ENCODE results near the gene TSPAN16.
"Not testable (repeated sequence)": the region's sequence is repeated elsewhere in the genome, so short reads cannot be mapped to it uniquely, and the experiment has no call there.

The TSPAN16 gene

DNA sequence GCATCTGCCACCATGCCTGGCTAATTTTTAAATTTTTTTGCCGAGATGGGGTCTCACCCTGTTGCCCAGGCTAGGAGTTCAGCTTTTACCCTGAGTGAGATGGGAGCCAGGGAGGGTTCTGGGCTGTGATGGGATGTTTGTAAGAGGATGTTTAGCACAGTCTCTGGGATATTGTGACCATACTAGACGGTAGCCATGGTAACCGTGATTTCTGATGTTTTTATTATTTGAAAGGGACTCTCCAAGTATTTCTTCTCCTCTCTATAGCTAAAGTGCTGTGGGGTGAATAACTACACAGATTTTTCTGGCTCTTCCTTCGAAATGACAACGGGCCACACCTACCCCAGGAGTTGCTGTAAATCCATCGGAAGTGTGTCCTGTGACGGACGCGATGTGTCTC lies 10.4 kb downstream of the TSPAN16 start:
- no peak for DNase-seq (ENCODE audit: low read depth in 2 of 2)

GRCh38 chr19:11320278-11320995 lies 24.5 kb downstream of the TSPAN16 start:
- not testable (repeated sequence) for DNase-seq (ENCODE audit: low read depth in 2 of 2)

- no peak for DNase-seq (ENCODE audit: low read depth in 2 of 2)
Observed at GRCh38 chr19:11321191-11322126, 25.5 kb downstream of the TSPAN16 start.

DNA sequence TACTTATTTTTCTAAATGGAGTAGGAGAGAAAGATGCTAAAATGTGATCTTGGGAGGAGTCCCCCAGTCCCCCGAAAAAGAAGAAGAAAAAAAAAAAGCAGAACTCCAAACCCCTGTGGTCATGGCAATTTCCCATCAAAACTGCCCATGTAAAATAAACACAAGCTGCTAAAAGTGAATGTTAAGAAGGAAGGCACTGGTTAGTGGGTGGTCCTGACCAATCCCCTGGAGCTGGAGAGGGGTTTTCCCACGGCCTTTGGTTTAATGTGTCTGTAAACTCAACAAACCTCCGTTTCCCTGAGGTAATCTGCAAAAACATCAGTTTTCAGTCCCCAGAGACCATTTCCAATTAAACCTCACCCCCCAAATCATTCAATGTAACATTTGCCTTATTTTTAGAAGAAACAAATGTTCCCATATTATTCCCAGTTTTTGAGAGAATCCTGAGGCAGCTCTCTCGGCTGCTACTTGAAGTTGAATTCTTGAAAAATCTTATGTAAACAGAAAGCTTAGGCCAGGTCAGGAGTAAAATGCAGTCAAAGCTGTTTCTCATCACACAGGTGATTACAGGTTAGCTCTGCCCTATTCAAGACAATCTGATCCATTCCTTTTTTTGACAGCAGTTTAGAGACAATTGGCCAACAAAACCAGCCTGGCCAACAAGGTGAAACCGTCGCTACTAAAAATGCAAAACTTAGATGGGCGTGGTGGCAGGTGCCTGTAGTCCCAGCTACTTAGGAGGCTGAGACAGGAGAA lies 26.5 kb downstream of the TSPAN16 start:
- no peak for DNase-seq (ENCODE audit: low read depth in 2 of 2)

DNA sequence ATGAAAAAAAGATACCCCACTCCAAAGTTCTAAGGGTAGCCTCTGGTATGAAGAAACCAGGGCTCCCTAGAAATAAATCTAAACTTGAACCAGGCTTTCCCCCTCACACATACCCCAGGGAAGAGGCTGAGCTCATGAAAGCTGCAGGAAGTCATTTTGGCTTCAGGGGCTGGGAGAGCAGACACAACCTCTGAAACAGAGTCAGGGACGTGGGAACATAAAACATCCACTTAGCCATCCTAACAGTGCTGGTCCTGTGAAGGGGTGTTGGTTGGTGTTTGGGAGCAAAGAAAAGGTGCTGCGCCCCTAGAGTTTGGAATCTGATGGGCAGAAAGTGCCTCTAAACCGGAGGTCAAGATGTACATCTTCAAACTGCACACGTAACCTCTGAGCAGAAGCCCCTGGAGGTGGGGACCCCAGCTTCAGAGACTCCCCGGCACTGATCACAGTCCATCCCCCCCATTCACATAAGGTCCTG lies 27.7 kb downstream of the TSPAN16 start:
- DNase-seq (ENCODE audit: low read depth in 2 of 2), result no peak

GRCh38 chr19:11324079-11324661 lies 28.2 kb downstream of the TSPAN16 start:
- no peak for DNase-seq (ENCODE audit: low read depth in 2 of 2)

GRCh38 chr19:11324748-11325389 lies 28.9 kb downstream of the TSPAN16 start:
- DNase-seq (ENCODE audit: low read depth in 2 of 2), result no peak

GRCh38 chr19:11325544-11325943 lies 29.6 kb downstream of the TSPAN16 start:
- DNase-seq (ENCODE audit: low read depth in 2 of 2), result no peak

DNA sequence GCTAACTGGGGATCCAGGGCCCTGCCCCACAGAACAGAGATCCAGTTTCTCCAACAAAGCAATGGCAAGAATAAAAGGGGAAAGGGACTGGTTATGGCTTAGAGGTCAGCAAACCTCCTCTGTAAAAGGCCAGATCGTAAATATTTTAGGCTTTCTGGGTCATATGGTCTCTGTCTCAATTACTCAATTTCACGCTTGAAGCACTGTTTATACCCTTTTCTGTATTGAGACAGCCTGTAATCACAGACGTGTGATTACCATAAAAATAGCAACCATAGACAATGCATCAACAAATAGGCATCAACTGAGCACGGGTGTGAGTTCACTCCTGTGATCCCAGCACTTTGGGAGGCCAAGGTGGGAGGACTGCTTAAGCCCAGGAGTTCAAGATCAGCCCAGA lies 34.2 kb downstream of the TSPAN16 start:
- DNase-seq (ENCODE audit: low read depth in 2 of 2), result no peak

DNA sequence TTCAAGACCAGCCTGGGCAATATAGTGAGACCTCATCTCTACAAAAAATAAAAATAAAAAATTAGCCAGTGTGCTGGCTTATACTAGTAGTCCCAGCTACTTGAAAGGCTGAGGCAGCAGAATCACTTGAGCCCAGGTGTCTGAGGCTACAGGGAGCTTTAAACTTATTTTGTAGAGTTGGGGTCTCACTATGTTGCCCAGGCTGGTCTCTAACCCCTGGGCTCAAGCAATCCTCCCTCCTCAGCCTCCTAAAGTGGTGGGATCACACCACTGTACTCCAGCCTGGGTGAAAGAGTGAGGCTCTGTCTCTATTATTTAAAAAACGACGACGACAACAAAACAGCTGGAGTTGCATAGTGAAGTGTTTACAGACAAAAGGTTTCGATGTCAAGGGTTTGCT lies 35.5 kb downstream of the TSPAN16 start:
- no peak for DNase-seq (ENCODE audit: low read depth in 2 of 2)

DNA sequence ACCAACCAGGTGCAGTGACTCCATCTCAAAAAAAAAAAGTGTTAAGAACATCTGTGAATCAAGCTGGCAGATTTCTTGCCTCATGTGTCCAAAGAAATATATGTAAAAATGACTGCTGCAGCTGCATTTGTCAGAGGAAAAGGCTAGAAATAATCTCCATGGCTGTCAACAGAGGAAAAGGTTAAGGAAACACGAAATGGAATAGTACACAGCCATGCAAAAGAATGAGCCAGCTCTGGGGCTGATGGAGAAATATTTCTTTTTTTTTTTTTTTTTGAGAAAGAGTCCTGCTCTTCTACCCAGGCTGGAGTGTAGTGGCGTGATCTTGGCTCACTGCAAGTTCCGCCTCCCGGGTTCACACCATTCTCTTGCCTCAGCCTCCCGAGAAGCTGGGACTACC lies 36.9 kb downstream of the TSPAN16 start:
- DNase-seq (ENCODE audit: low read depth in 2 of 2), result no peak

GRCh38 chr19:11333838-11334237 lies 37.9 kb downstream of the TSPAN16 start:
- DNase-seq (ENCODE audit: low read depth in 2 of 2), result not testable (repeated sequence)

DNA sequence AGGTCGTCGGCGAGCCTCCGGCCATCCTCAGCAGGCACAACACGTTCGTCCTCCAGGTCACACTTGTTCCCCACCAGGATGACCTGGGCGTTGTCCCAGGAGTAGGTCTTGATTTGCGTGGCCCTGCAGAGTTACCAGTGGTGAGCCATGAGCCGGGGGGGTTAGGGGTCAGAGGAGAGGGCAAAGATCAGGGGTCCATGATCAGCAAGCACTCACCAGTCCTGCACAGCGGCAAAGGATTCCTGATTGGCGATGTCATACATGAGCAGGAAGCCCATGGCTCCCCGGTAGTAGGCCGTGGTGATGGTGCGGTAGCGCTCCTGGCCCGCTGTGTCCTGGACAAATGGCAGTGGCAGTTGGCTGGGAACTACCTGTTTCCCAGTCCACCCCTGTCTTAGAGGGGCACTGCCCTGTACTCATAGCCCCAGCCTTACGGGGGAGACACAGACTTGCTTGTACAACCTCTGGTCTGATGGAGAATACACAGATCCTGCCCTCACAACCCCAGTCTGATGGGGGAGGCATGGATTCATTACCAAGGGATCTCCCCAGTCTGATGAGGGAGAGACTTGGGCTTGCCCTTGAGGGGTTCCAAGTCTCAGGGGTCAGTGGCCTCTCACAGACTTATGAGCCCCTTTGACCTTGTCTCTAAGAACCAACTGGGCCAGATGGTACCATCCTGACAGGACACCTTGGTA lies 39.6 kb downstream of the TSPAN16 start:
- DNase-seq (ENCODE audit: low read depth in 2 of 2), result no peak

- no peak for DNase-seq (ENCODE audit: low read depth in 2 of 2)
Observed at GRCh38 chr19:11337080-11337479, 41.1 kb downstream of the TSPAN16 start.

- DNase-seq (ENCODE audit: low read depth in 2 of 2), result no peak
Observed at GRCh38 chr19:11338121-11338520, 42.2 kb downstream of the TSPAN16 start.

GRCh38 chr19:11338569-11339253 lies 42.8 kb downstream of the TSPAN16 start:
- DNase-seq (ENCODE audit: low read depth in 2 of 2), result no peak

GRCh38 chr19:11339254-11340098 lies 43.5 kb downstream of the TSPAN16 start, which contains the start of gene RAB3D:
TSS of gene RAB3D (minus strand) at chr19:11339657. CDS start at chr19:11337399, 2,258 bp downstream.
- DNase-seq (ENCODE audit: low read depth in 2 of 2), result peak; percentile 68 to 81

DNA sequence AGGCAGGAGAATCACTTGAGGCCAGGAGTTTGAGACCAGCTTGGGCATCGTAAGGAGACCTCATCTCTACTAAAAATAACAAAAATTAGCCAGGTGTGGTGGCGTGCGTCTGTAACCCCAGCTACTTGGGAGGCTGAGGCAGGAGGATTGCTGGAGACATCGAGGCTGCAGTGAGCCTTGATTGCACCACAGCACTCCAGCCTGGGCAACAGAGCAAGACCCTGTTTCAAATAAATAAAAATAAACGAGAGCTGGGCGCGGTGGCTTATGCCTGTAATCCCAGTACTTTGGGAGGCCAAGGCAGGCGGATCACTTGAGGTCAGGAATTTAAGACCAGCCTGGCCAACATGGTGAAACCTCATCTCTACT lies 44.1 kb downstream of the TSPAN16 start:
- not testable (repeated sequence) for DNase-seq (ENCODE audit: low read depth in 2 of 2)

DNA sequence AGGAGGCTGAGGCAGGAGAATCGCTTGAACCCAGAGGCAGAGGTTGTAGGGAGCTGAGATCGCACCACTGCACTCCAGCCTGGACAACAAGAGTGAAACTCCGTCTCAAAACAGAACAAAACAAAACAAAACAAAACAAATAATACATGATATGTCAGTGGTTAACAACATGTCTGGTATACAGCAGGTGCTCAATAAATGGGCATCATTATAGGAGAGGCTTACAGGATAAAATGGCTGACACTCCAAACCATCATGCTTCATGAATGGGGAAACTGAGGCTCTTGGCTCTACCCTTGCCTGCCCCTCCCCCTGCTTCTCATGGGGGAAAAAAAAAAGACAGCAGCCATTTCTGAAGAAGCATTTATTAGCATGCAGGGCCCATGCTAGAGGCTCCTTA lies 46.5 kb downstream of the TSPAN16 start:
- DNase-seq (ENCODE audit: low read depth in 2 of 2), result no peak

All from stimulated activated CD4-positive, alpha-beta T cell treated with anti-CD3 and anti-CD28 coated beads, Interleukin-1b, Interleukin-23, amount 100 ng/mL, for 4 hours (primary cell).